ENCODE data around the gene STRADB. TPM values are rescaled to one million over a fixed set of nuclear protein-coding genes. Genes with fewer than 3 reads are reported as not detected.

The STRADB gene, protein sequence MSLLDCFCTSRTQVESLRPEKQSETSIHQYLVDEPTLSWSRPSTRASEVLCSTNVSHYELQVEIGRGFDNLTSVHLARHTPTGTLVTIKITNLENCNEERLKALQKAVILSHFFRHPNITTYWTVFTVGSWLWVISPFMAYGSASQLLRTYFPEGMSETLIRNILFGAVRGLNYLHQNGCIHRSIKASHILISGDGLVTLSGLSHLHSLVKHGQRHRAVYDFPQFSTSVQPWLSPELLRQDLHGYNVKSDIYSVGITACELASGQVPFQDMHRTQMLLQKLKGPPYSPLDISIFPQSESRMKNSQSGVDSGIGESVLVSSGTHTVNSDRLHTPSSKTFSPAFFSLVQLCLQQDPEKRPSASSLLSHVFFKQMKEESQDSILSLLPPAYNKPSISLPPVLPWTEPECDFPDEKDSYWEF
- total RNA-seq, result 74.5 TPM

DNA sequence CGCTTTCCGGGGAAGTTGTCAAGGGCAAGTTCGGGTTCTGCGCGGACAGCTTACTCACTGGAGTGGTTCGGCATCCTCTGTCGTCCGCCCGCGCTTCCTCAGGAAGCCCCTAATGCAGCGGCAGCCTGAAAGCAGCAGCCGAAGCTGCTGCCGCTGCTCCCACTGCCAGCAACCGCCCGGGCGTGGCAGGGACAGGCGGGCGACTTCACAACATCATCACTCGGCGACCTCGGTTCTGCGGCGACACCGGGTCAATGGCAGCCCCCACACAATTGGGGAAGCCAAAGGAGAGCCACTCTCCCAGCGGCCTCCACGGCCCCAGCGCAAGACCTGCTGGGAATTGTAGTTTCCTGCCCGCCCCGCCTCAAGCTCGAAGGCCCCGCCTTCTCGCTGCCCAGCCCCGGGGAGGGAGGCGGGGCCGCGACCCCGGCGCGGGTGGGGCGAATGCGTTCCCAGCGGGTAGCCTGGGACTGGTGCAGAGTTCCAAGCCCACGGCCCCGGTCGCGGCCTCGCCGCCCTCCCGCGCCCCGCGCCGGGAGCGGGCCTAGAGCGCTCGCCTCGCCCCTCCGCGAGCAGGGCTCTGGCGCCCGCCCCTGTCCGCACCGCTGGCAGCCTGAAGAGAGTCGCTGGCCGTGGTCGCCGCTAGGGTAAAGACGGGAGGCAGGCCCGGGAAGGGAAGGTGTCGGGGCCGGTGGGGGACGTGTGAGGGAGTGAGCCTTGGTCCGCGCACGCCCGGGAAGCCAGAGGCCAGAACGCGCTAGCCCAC, at the start of gene STRADB, which contains the start of gene TRAK2:
STRADB (plus strand) TSS at position 449 of the 766 bp plus-strand sequence. CDS start 3,101 bp downstream, outside the sequence.
TRAK2 (minus strand) TSS at position 167 of the 766 bp plus-strand sequence. CDS start 30,951 bp downstream, outside the sequence.

Small RNAs within 50 kb of the gene (small RNA-seq; reads per million reads assigned to genes)
- not detected for gene RF00019

Other genes with a start within 250 kb of the STRADB start
- gene CASP8, start 191.2 kb upstream of the STRADB start, total RNA-seq, result 3.2 TPM
- 3.7 TPM for gene FLACC1, start 94.4 kb upstream of the STRADB start, total RNA-seq
- 57.7 TPM for gene TRAK2, start 282 bp upstream of the STRADB start, total RNA-seq
- 35.1 TPM for gene TMEM237, start 191.8 kb downstream of the STRADB start, total RNA-seq
- 0.23 TPM for gene MPP4, start 246.9 kb downstream of the STRADB start, total RNA-seq

All from diencephalon (tissue), 1 donor.